ENCODE data around the gene VPS8. TPM values are rescaled to one million over a fixed set of nuclear protein-coding genes. Genes with fewer than 3 reads are reported as not detected.

The VPS8 gene
- total and polyA plus RNA-seq, 2 of the 13 experiments (the other 11 are each of a cell fraction or from before 2014, with no cell fraction given): 14.2 to 35.1 TPM

GRCh38 chr3:185069037-185070030 is 257.4 kb downstream of the VPS8 start (continued):
- TF ChIP-seq GMEB1 (CRISPR knock-in tag; IDR thresholded peaks at IDR 0.05; ENCODE audit: borderline replicate concordance) (no peak), ZNF180 (CRISPR knock-in tag; IDR thresholded peaks at IDR 0.05; ENCODE audit: borderline replicate concordance, low read depth) (no peak), TSC22D2 (CRISPR knock-in tag; IDR thresholded peaks at IDR 0.05; ENCODE audit: borderline replicate concordance) (no peak), ZNF83 (CRISPR knock-in tag; IDR thresholded peaks at IDR 0.05; ENCODE audit: borderline replicate concordance) (no peak), ZMAT3 (CRISPR knock-in tag; conservative IDR thresholded peaks at IDR 0.05) (no peak), RFX5 (IDR thresholded peaks at IDR 0.05; ENCODE audit: low read depth, low read length) (no peak), TERF1 (CRISPR knock-in tag; IDR thresholded peaks at IDR 0.05) (no peak), ZNF230 (CRISPR knock-in tag; IDR thresholded peaks at IDR 0.05) (no peak), THAP11 (CRISPR knock-in tag; IDR thresholded peaks at IDR 0.05) (no peak), GZF1 (CRISPR knock-in tag; IDR thresholded peaks at IDR 0.05) (no peak), ARID5B (CRISPR knock-in tag; IDR thresholded peaks at IDR 0.05) (no peak), MYC (CRISPR knock-in tag; IDR thresholded peaks at IDR 0.05; ENCODE audit: borderline replicate concordance) (peak; percentile 62; the same call in 1 of the 2 replicates), ZBTB3 (CRISPR knock-in tag; IDR thresholded peaks at IDR 0.05; ENCODE audit: borderline replicate concordance, low read depth) (no peak)
- TF ChIP-seq, protein P1, sequence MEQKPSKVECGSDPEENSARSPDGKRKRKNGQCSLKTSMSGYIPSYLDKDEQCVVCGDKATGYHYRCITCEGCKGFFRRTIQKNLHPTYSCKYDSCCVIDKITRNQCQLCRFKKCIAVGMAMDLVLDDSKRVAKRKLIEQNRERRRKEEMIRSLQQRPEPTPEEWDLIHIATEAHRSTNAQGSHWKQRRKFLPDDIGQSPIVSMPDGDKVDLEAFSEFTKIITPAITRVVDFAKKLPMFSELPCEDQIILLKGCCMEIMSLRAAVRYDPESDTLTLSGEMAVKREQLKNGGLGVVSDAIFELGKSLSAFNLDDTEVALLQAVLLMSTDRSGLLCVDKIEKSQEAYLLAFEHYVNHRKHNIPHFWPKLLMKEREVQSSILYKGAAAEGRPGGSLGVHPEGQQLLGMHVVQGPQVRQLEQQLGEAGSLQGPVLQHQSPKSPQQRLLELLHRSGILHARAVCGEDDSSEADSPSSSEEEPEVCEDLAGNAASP (CRISPR knock-in tag; IDR thresholded peaks at IDR 0.05; ENCODE audit: borderline replicate concordance): no peak
- TF ChIP-seq, protein P2, sequence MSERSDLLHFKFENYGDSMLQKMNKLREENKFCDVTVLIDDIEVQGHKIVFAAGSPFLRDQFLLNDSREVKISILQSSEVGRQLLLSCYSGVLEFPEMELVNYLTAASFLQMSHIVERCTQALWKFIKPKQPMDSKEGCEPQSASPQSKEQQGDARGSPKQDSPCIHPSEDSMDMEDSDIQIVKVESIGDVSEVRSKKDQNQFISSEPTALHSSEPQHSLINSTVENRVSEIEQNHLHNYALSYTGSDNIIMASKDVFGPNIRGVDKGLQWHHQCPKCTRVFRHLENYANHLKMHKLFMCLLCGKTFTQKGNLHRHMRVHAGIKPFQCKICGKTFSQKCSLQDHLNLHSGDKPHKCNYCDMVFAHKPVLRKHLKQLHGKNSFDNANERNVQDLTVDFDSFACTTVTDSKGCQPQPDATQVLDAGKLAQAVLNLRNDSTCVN (CRISPR knock-in tag; IDR thresholded peaks at IDR 0.05; ENCODE audit: borderline replicate concordance): 0 out of 2 replicates have a peak, but pooled peaks have one; percentile 18
- TF ChIP-seq, protein P3, sequence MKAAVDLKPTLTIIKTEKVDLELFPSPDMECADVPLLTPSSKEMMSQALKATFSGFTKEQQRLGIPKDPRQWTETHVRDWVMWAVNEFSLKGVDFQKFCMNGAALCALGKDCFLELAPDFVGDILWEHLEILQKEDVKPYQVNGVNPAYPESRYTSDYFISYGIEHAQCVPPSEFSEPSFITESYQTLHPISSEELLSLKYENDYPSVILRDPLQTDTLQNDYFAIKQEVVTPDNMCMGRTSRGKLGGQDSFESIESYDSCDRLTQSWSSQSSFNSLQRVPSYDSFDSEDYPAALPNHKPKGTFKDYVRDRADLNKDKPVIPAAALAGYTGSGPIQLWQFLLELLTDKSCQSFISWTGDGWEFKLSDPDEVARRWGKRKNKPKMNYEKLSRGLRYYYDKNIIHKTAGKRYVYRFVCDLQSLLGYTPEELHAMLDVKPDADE (CRISPR knock-in tag; IDR thresholded peaks at IDR 0.05): no peak

All from HepG2 (cell line).